Loucy (cell line): ENCODE data around the gene MARK4.

ENCODE experiments used
- H2AFZ ChIP-seq: fragments of 200-600 bp; sonication (generic); 2 replicates; pipeline ENCODE4 v1.6.0; 2016; ENCODE audit warnings: antibody characterized with exemption, mild to moderate bottlenecking, low read length, moderate library complexity
- H3F3A ChIP-seq: fragments of 200-600 bp; 2 replicates; pipeline ENCODE4 v1.6.0; 2016; ENCODE audit warnings: antibody characterized with exemption, low read depth, mild to moderate bottlenecking
- H3K27me3 ChIP-seq: fragments of 200-600 bp; sonication (generic); 2 replicates; pipeline ENCODE4 v1.6.1; 2014; ENCODE audit warnings: low read length, mild to moderate bottlenecking; ENCODE audit not compliant: insufficient read depth, poor library complexity, severe bottlenecking
- H3K36me3 ChIP-seq: fragments of 200-600 bp; sonication (generic); 2 replicates; pipeline ENCODE4 v1.6.1; 2016; ENCODE audit warnings: low read length; ENCODE audit not compliant: insufficient read depth
- H3K4me1 ChIP-seq: fragments of 200-600 bp; sonication (generic); 2 replicates; pipeline ENCODE4 v1.5.1; 2014; ENCODE audit warnings: low read length, mild to moderate bottlenecking; ENCODE audit not compliant: insufficient read depth, poor library complexity, severe bottlenecking
- H3K4me2 ChIP-seq: fragments of 200-600 bp; sonication (generic); 2 replicates; pipeline ENCODE4 v1.6.0; 2014; ENCODE audit warnings: antibody characterized with exemption, low read length, low read depth, mild to moderate bottlenecking; ENCODE audit not compliant: poor library complexity, severe bottlenecking
- H3K4me3 ChIP-seq: fragments of 200-600 bp; sonication (generic); 2 replicates; pipeline ENCODE4 v1.5.1; 2014; ENCODE audit warnings: low read length, mild to moderate bottlenecking, mixed read lengths; ENCODE audit not compliant: poor library complexity, severe bottlenecking
- H3K79me2 ChIP-seq: fragments of 200-600 bp; sonication (generic); 2 replicates; pipeline ENCODE4 v1.6.1; 2014; ENCODE audit warnings: low read length; ENCODE audit not compliant: insufficient read depth
- H3K9ac ChIP-seq: fragments of 200-600 bp; sonication (generic); 2 replicates; pipeline ENCODE4 v1.6.0; 2014; ENCODE audit warnings: mild to moderate bottlenecking, low read depth, low read length, moderate library complexity; ENCODE audit not compliant: poor library complexity, severe bottlenecking
- H3K9me2 ChIP-seq: fragments of 200-600 bp; sonication (generic); replicated peaks from 2 replicates; pipeline ENCODE4 v1.6.1; 2016; ENCODE audit warnings: low read depth, low read length, mixed read lengths
- H3K9me3 ChIP-seq: fragments of 200-600 bp; sonication (generic); 2 replicates; pipeline ENCODE4 v1.6.1; 2014; ENCODE audit warnings: mild to moderate bottlenecking, antibody characterized with exemption, low read length, low read depth; ENCODE audit not compliant: insufficient read depth
- H4K20me1 ChIP-seq: fragments of 200-600 bp; sonication (generic); 2 replicates; pipeline ENCODE4 v1.6.0; 2014; ENCODE audit warnings: antibody characterized with exemption, low read length, mild to moderate bottlenecking; ENCODE audit not compliant: insufficient read depth, poor library complexity, severe bottlenecking
- CTCF ChIP-seq: fragments of 200-600 bp; sonication (generic); conservative IDR thresholded peaks from 2 replicates; pipeline ENCODE4 v1.5.1; 2014; ENCODE audit warnings: mild to moderate bottlenecking, antibody characterized with exemption, low read length
- EZH2phosphoT487 ChIP-seq: fragments of 200-600 bp; IDR thresholded peaks from 2 replicates; pipeline ENCODE4 v1.6.1; 2018; ENCODE audit warnings: antibody characterized with exemption, mild to moderate bottlenecking, moderate library complexity, borderline replicate concordance

MARK4 gene

GRCh38 chr19:45238556-45238955 lies 12.5 kb upstream of the MARK4 start:
- Histone ChIP-seq H3K4me3 (no peak overlapping the region), H3K9ac (no peak overlapping the region), H3K4me2 (no peak overlapping the region), H4K20me1 (no peaks in the 10 kb centered on the region), H3K27me3 (no peaks in the 10 kb centered on the region), H3K36me3 (no peaks in the 10 kb centered on the region), H3F3A (no peaks in the 10 kb centered on the region), H3K4me1 (peaks cover 11% of the 10 kb centered on the region), H3K9me2 (no peaks in the 10 kb centered on the region), H2AFZ (no peak overlapping the region), H3K9me3 (no peaks in the 10 kb centered on the region), H3K79me2 (no peaks in the 10 kb centered on the region)
- no peak for TF ChIP-seq CTCF

- Histone ChIP-seq H3K36me3 (no peaks in the 10 kb centered on the region), H3K79me2 (no peaks in the 10 kb centered on the region), H3K9ac (no peak overlapping the region), H3K9me2 (no peaks in the 10 kb centered on the region), H3K4me3 (no peak overlapping the region), H4K20me1 (no peaks in the 10 kb centered on the region), H3K4me1 (no peaks in the 10 kb centered on the region), H3K27me3 (no peaks in the 10 kb centered on the region), H3F3A (no peaks in the 10 kb centered on the region), H3K4me2 (no peak overlapping the region), H3K9me3 (no peaks in the 10 kb centered on the region), H2AFZ (no peak overlapping the region)
- TF ChIP-seq EZH2phosphoT487 (no peak), CTCF (no peak)
Observed at GRCh38 chr19:45243144-45243732, 7.8 kb upstream of the MARK4 start.

- H3K36me3 ChIP-seq, result no peaks in the 10 kb centered on the region
- no peak overlapping the region for H2AFZ ChIP-seq
- H3K4me3 ChIP-seq, result no peak overlapping the region
- H3K9me3 ChIP-seq, result no peaks in the 10 kb centered on the region
- H3K9ac ChIP-seq, result no peak overlapping the region
- no peaks in the 10 kb centered on the region for H3K9me2 ChIP-seq
- no peaks in the 10 kb centered on the region for H4K20me1 ChIP-seq
- no peaks in the 10 kb centered on the region for H3F3A ChIP-seq
- H3K79me2 ChIP-seq, result no peaks in the 10 kb centered on the region
- no peak overlapping the region for H3K4me2 ChIP-seq
- no peaks in the 10 kb centered on the region for H3K4me1 ChIP-seq
- no peaks in the 10 kb centered on the region for H3K27me3 ChIP-seq
- TF ChIP-seq CTCF (no peak), EZH2phosphoT487 (no peak)
Observed at GRCh38 chr19:45244133-45244794, 6.8 kb upstream of the MARK4 start.
